ENCODE measurements around the gene CDC42.

DNA sequence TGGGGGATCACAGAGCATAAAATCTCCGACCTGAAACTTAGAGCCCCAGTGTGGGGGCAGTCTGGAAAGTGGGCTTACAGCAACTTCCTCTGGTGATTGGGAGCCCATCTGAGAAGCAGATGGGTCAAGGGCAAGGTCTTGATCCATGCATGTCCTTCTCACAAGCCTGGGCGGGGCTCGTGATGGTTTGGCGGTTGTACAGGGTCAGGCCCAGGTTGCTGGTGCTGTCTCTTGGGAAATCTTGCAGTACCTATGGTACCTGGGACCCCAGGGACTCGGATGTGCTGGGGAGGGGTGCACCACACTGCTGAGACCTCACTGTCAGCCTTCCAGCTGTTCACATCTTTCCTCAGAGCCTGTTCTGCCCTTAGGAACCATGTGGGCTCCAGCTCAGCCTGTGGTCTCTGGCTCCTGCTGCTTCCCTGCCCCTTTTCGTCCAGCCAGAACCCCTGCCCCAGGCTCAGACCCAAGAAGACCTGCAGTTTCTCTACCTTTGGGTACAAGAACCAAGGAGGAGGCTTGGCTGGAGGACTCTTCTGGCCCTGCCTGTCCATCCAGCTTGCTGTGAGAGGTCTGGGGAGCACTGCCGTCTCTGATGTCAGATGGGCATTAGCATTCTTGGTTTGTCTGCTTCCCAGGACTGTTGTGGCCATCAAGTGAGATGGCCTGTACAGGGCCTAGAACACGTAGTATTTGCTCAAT is 65.9 kb downstream of the CDC42 start:
- TF ChIP-seq CTCF (conservative IDR thresholded peaks at IDR 0.05; ENCODE audit: low read depth in 2 of 2) (no peak), EZH2 (IDR thresholded peaks at IDR 0.05; ENCODE audit: low read depth, unreplicated experiment) (no peak), ZNF114 (CRISPR knock-in tag; IDR thresholded peaks at IDR 0.05) (no peak), REST (IDR thresholded peaks at IDR 0.05; ENCODE audit: unreplicated experiment) (no peak), CREB1 (CRISPR knock-in tag; IDR thresholded peaks at IDR 0.05; ENCODE audit: low read depth) (no peak), EZH2phosphoT487 (IDR thresholded peaks at IDR 0.05; ENCODE audit: unreplicated experiment) (no peak), POLR2AphosphoS5 (IDR thresholded peaks at IDR 0.05; ENCODE audit: low read depth) (no peak), ZNF331 (CRISPR knock-in tag; IDR thresholded peaks at IDR 0.05; ENCODE audit: low read depth) (no peak)
- TF ChIP-seq, protein P1, sequence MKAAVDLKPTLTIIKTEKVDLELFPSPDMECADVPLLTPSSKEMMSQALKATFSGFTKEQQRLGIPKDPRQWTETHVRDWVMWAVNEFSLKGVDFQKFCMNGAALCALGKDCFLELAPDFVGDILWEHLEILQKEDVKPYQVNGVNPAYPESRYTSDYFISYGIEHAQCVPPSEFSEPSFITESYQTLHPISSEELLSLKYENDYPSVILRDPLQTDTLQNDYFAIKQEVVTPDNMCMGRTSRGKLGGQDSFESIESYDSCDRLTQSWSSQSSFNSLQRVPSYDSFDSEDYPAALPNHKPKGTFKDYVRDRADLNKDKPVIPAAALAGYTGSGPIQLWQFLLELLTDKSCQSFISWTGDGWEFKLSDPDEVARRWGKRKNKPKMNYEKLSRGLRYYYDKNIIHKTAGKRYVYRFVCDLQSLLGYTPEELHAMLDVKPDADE (IDR thresholded peaks at IDR 0.05), result no peak
